OCI-LY3 (cell line): ENCODE data around the gene DPH3.

Experiments used
- H2AFZ ChIP-seq: fragments of 200-600, 300-600 bp; shearing (Covaris generic); 2 replicates; pipeline ENCODE4 v1.6.0; 2014; ENCODE audit warnings: antibody characterized with exemption, low read depth, low read length
- H3K27ac ChIP-seq: fragments of 200-600, 300-600 bp; sonication (generic); 2 replicates; pipeline ENCODE4 v1.5.1; 2014; ENCODE audit warnings: mild to moderate bottlenecking, low read length, moderate library complexity, mixed read lengths
- H3K27me3 ChIP-seq: fragments of 200-600, 300-600 bp; sonication (generic); 2 replicates; pipeline ENCODE4 v1.6.1; 2014; ENCODE audit warnings: low read depth, low read length, mixed read lengths
- H3K36me3 ChIP-seq: fragments of 200-600, 300-600 bp; sonication (generic); replicated peaks from 2 replicates; pipeline ENCODE3; 2014; ENCODE audit warnings: low read depth, low read length, mixed read lengths
- H3K4me1 ChIP-seq: fragments of 300-600, 200-600 bp; sonication (generic); 2 replicates; pipeline ENCODE4 v1.6.1; 2014; ENCODE audit warnings: low read length, mixed read lengths
- H3K4me2 ChIP-seq: fragments of 200-600, 300-600 bp; sonication (generic); 2 replicates; pipeline ENCODE4 v1.6.1; 2014; ENCODE audit warnings: low read length, mixed read lengths
- H3K4me3 ChIP-seq: fragments of 300-600, 200-600 bp; sonication (generic); 2 replicates; pipeline ENCODE4 v1.5.1; 2014; ENCODE audit warnings: antibody characterized with exemption, mild to moderate bottlenecking, low read length, moderate library complexity
- H3K79me2 ChIP-seq: fragments of 300-600, 200-600 bp; shearing (Covaris generic); 2 replicates; pipeline ENCODE4 v1.6.1; 2014; ENCODE audit warnings: mild to moderate bottlenecking, low read length, mixed read lengths
- H3K9ac ChIP-seq: fragments of 300-600, 200-600 bp; shearing (Covaris generic); 2 replicates; pipeline ENCODE4 v1.6.0; 2014; ENCODE audit warnings: mild to moderate bottlenecking, low read length, moderate library complexity
- H3K9me3 ChIP-seq: fragments of 200-600, 300-600 bp; shearing (Covaris generic); 2 replicates; pipeline ENCODE4 v1.6.1; 2014; ENCODE audit warnings: low read length, mixed read lengths; ENCODE audit not compliant: insufficient read depth
- H4K20me1 ChIP-seq: fragments of 200-600, 300-600 bp; sonication (generic); 2 replicates; pipeline ENCODE4 v1.6.1; 2016; ENCODE audit warnings: low read length, mixed read lengths; ENCODE audit not compliant: insufficient read depth
- CTCF ChIP-seq: fragments of 200-600, 300-600 bp; sonication (generic); IDR thresholded peaks from 2 replicates; pipeline ENCODE4 v1.5.1; 2014; ENCODE audit warnings: antibody characterized with exemption, low read length, low read depth
- EZH2phosphoT487 ChIP-seq: fragments of 200-600 bp; shearing (Covaris generic); IDR thresholded peaks from 2 replicates; pipeline ENCODE4 v1.6.1; 2018; ENCODE audit warnings: antibody characterized with exemption, mixed run types, low read depth

The DPH3 gene

GRCh38 chr3:16270855-16271254 is 6.1 kb upstream of the DPH3 start:
- Histone ChIP-seq H3K4me1 (peaks cover 17% of the 10 kb centered on the region), H4K20me1 (no peaks in the 10 kb centered on the region), H3K9ac (no peak overlapping the region), H3K9me3 (no peaks in the 10 kb centered on the region), H3K36me3 (peaks cover 19% of the 10 kb centered on the region), H2AFZ (no peak overlapping the region), H3K79me2 (peaks cover 29% of the 10 kb centered on the region), H3K4me2 (no peak overlapping the region), H3K4me3 (no peak overlapping the region), H3K27me3 (no peaks in the 10 kb centered on the region), H3K27ac (no peak overlapping the region)
- TF ChIP-seq CTCF: no peak
- no peak for TF ChIP-seq EZH2phosphoT487

GRCh38 chr3:16266714-16267113 is 2.0 kb upstream of the DPH3 start:
- TF ChIP-seq CTCF (no peak), EZH2phosphoT487 (no peak)
- peaks cover 30% of the 10 kb centered on the region for H3K4me1 ChIP-seq

GRCh38 chr3:16265455-16265786 is 678 bp upstream of the DPH3 start:
- peaks cover 69% of the 10 kb centered on the region for H3K79me2 ChIP-seq
- H3K9me3 ChIP-seq: no peaks in the 10 kb centered on the region
- H3K36me3 ChIP-seq: peaks cover 3% of the 10 kb centered on the region
- H2AFZ ChIP-seq: peak overlapping the region; percentile 85; the same call in 1 of the 2 replicates
- H3K27me3 ChIP-seq: no peaks in the 10 kb centered on the region
- H3K4me3 ChIP-seq: peak overlapping the region; percentile 85
- peak overlapping the region; percentile 76 for H3K4me2 ChIP-seq
- peak overlapping the region; percentile 76 for H3K9ac ChIP-seq
- no peak for TF ChIP-seq EZH2phosphoT487
- no peak for TF ChIP-seq CTCF
- H4K20me1 ChIP-seq: no peaks in the 10 kb centered on the region
- H3K27ac ChIP-seq: peak overlapping the region; percentile 18
- peaks cover 30% of the 10 kb centered on the region for H3K4me1 ChIP-seq

More at GRCh38 chr3:16266714-16267113, 2.0 kb upstream of the DPH3 start:
- 0 out of 2 replicates have a peak overlapping the region, but pooled peaks have one; percentile 76 for H3K4me2 ChIP-seq
- no peaks in the 10 kb centered on the region for H3K27me3 ChIP-seq
- no peaks in the 10 kb centered on the region for H4K20me1 ChIP-seq
- H3K36me3 ChIP-seq: peaks cover 8% of the 10 kb centered on the region
- H3K9ac ChIP-seq: no peak overlapping the region
- H3K4me3 ChIP-seq: no peak overlapping the region
- H3K79me2 ChIP-seq: peaks cover 66% of the 10 kb centered on the region
- no peak overlapping the region for H2AFZ ChIP-seq
- H3K9me3 ChIP-seq: no peaks in the 10 kb centered on the region
- H3K27ac ChIP-seq: no peak overlapping the region

- H3K27ac ChIP-seq: peak overlapping the region; percentile 65
Measured at GRCh38 chr3:16264174-16264707, 502 bp downstream of the DPH3 start.

More at GRCh38 chr3:16264174-16264707, 502 bp downstream of the DPH3 start:
- peaks cover 30% of the 10 kb centered on the region for H3K4me1 ChIP-seq
- no peaks in the 10 kb centered on the region for H3K9me3 ChIP-seq
- peak overlapping the region; percentile 85 for H3K4me3 ChIP-seq
- H3K4me2 ChIP-seq: peak overlapping the region; percentile 89
- H3K79me2 ChIP-seq: peaks cover 69% of the 10 kb centered on the region
- no peaks in the 10 kb centered on the region for H3K27me3 ChIP-seq
- peaks cover 11% of the 10 kb centered on the region for H3K36me3 ChIP-seq
- no peak for TF ChIP-seq CTCF
- no peak for TF ChIP-seq EZH2phosphoT487
- H3K9ac ChIP-seq: peak overlapping the region; percentile 68
- H4K20me1 ChIP-seq: no peaks in the 10 kb centered on the region
- H2AFZ ChIP-seq: peak overlapping the region; percentile 77
